HCT116 (cell line): Measurements from ENCODE around the gene IQGAP3.
A peak's percentile ranks its signal among the peaks of the same experiment; 100 is the strongest.

Experiments
- POLR2A ChIP-seq: IDR thresholded peaks from 2 replicates; pipeline ENCODE4 v1.7.0; 2011; ENCODE audit warnings: borderline replicate concordance; ENCODE audit not compliant: insufficient read depth, insufficient read length; ENCODE audit errors: extremely low read depth
- ZNF274 ChIP-seq: fragments of 200-500 bp; sonication (Bioruptor generic); IDR thresholded peaks from 2 replicates; pipeline ENCODE4 v1.6.1; 2014; ENCODE audit warnings: mild to moderate bottlenecking, low read depth, low read length, inconsistent platforms
- TF ChIP-seq, protein P1 (sequence below): IDR thresholded peaks from 2 replicates; pipeline ENCODE4 v1.6.1; 2012
- TF ChIP-seq, protein P2 (sequence below): IDR thresholded peaks from 2 replicates; pipeline ENCODE4 v1.6.1; 2012; ENCODE audit warnings: low read depth
- TF ChIP-seq, protein P3 (sequence below), 3 experiments: fragments of 200-600 bp in 1 of 3; sonication (generic) in 1 of 3; IDR thresholded peaks in 2 of 3; conservative IDR thresholded peaks in 1 of 3; 2 replicates each; pipeline ENCODE4 v1.5.1; 2012 to 2017; ENCODE audit warnings: low read depth in 2 of 3, low read length in 2 of 3, antibody characterized with exemption in 1 of 3, borderline replicate concordance in 1 of 3, control low read depth in 1 of 3, mild to moderate bottlenecking in 1 of 3, mixed read lengths in 1 of 3, mixed run types in 1 of 3, moderate library complexity in 1 of 3; ENCODE audit not compliant: insufficient read depth in 1 of 3

DNA sequence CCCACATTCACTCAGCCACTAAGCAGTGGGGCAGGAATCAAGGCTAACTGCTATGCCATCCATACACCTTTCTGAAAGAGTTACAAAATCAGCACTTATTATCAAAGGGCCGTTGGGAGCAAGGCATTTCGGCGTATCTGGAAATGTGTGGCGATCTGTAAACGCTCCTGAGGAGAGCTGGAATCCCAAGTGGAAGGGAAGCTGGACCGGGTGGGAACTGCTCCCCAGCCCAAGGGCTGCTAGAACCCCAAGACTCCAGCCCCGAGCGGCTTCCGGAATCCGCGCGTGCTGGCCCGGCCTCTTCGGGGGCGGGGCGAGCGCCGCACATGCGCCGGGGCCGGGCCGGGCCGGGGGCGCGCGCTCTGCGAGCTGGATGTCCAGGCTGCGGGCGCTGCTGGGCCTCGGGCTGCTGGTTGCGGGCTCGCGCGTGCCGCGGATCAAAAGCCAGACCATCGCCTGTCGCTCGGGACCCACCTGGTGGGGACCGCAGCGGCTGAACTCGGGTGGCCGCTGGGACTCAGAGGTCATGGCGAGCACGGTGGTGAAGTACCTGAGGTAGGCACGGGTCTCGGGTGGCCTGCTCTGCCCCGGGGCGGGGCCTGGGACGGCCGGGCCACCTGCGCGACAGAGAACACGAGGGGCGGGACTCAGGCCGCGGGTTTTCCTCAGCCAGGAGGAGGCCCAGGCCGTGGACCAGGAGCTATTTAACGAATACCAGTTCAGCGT, 19.2 kb upstream of the IQGAP3 start, which contains the start of gene NAXE:
- TF ChIP-seq ZNF274: no peak
- TF ChIP-seq, protein P1, sequence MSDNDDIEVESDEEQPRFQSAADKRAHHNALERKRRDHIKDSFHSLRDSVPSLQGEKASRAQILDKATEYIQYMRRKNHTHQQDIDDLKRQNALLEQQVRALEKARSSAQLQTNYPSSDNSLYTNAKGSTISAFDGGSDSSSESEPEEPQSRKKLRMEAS: 0 out of 2 replicates have a peak, but pooled peaks have one; percentile 66
- TF ChIP-seq, protein P2, sequence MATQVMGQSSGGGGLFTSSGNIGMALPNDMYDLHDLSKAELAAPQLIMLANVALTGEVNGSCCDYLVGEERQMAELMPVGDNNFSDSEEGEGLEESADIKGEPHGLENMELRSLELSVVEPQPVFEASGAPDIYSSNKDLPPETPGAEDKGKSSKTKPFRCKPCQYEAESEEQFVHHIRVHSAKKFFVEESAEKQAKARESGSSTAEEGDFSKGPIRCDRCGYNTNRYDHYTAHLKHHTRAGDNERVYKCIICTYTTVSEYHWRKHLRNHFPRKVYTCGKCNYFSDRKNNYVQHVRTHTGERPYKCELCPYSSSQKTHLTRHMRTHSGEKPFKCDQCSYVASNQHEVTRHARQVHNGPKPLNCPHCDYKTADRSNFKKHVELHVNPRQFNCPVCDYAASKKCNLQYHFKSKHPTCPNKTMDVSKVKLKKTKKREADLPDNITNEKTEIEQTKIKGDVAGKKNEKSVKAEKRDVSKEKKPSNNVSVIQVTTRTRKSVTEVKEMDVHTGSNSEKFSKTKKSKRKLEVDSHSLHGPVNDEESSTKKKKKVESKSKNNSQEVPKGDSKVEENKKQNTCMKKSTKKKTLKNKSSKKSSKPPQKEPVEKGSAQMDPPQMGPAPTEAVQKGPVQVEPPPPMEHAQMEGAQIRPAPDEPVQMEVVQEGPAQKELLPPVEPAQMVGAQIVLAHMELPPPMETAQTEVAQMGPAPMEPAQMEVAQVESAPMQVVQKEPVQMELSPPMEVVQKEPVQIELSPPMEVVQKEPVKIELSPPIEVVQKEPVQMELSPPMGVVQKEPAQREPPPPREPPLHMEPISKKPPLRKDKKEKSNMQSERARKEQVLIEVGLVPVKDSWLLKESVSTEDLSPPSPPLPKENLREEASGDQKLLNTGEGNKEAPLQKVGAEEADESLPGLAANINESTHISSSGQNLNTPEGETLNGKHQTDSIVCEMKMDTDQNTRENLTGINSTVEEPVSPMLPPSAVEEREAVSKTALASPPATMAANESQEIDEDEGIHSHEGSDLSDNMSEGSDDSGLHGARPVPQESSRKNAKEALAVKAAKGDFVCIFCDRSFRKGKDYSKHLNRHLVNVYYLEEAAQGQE: no peak
- TF ChIP-seq POLR2A: peak; percentile 86
- TF ChIP-seq, protein P3, sequence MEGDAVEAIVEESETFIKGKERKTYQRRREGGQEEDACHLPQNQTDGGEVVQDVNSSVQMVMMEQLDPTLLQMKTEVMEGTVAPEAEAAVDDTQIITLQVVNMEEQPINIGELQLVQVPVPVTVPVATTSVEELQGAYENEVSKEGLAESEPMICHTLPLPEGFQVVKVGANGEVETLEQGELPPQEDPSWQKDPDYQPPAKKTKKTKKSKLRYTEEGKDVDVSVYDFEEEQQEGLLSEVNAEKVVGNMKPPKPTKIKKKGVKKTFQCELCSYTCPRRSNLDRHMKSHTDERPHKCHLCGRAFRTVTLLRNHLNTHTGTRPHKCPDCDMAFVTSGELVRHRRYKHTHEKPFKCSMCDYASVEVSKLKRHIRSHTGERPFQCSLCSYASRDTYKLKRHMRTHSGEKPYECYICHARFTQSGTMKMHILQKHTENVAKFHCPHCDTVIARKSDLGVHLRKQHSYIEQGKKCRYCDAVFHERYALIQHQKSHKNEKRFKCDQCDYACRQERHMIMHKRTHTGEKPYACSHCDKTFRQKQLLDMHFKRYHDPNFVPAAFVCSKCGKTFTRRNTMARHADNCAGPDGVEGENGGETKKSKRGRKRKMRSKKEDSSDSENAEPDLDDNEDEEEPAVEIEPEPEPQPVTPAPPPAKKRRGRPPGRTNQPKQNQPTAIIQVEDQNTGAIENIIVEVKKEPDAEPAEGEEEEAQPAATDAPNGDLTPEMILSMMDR (IDR thresholded peaks at IDR 0.05 in 2 of 3, conservative IDR thresholded peaks at IDR 0.05 in 1 of 3; ENCODE audit: borderline replicate concordance in 1 of 3, insufficient read depth in 1 of 3, low read depth in 2 of 3, low read length in 2 of 3): no peak
